Cardiac septum (tissue), 1 donor: ENCODE measurements around the gene PNKP. TPM values are rescaled to one million over a fixed set of nuclear protein-coding genes. Genes with fewer than 3 reads are reported as not detected.
"Not testable (repeated sequence)": the region's sequence is repeated elsewhere in the genome, so short reads cannot be mapped to it uniquely, and the experiment has no call there.

Experiments used
- DNase-seq: peaks from one replicate; pipeline ENCODE4 v3.0.0-alpha.2; 2020; ENCODE audit warnings: low spot score
- intact Hi-C: fragments of 100-400 bp; cut with DNase I; formaldehyde crosslinking; loops from one replicate; pipeline ENCODE4 v1.14.0; 2022
- total RNA-seq: library from RNA; stranded (reverse); fragmentation: NEBNext Ultra II Directional; extraction: Animal tissue kit (Norgen Biotek cat#: 25700); gene quantifications from one replicate; pipeline ENCODE4 v1.2.1, GENCODE V29; 2021
- donor health status: DM: no; HTN: no; CAD: no.

Gene PNKP
- total RNA-seq, 1 donor from 2014 or later: 49.5 TPM

DNA sequence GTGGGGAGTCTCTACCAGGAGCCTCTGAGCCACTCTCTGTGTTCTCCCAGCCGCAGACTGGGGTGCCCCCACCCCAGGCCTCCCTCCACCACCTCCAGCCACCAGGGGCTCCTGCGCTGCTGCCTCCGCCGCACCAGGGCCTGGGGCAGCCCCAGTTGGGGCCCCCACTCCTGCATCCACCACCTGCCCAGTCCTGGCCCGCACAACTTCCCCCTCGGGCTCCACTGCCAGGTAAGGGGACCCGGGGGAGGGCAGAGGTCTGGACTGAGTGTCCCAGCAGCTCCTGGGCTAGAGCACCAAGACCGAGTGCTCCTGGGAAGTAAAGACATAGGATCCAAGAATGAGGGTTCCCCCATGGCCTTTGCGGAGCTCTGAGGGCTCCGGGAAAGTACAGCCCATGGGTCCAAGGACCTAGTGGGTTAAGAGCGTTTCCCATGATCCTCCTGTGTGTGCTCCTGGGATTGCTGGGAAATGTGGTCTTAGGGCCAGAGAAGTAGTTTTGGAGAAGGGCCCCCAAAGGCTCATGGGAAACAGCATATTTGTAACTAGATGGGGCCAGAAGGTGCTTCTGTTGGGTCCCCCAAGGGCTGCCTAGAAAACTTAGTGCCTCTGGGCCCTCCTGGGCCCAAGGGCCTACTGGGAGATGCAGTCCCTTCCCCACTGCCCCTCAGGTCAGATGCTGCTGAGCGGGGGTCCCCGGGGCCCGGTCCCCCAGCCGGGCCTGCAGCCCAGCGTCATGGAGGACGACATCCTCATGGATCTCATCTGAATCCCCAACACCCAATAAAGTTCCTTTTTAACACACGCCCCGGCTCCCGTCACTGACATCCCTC is 31.0 kb downstream of the PNKP start:
- intact Hi-C loops: no loop called here

DNA sequence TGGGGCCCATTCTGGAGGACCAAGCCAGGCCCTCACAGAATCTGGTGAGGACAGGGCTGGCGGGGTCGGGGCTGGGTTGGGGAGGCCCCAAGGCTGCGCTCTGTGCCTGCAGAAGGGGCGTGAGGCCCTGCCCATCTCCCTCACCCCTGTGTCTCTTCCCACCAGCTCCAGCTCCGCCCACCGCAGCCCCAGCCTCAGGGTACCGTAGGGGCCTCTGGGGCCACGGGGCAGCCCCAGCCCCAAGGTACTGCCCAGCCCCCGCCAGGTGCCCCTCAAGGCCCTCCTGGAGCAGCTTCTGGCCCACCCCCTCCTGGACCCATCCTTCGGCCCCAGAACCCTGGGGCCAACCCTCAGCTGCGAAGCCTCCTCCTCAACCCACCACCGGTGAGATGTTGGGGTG is 31.8 kb downstream of the PNKP start:
- DNase-seq: no peak
- intact Hi-C loops: no loop called here

More for the DNA sequence above, 31.0 kb downstream of the PNKP start:
- DNase-seq: no peak

DNA sequence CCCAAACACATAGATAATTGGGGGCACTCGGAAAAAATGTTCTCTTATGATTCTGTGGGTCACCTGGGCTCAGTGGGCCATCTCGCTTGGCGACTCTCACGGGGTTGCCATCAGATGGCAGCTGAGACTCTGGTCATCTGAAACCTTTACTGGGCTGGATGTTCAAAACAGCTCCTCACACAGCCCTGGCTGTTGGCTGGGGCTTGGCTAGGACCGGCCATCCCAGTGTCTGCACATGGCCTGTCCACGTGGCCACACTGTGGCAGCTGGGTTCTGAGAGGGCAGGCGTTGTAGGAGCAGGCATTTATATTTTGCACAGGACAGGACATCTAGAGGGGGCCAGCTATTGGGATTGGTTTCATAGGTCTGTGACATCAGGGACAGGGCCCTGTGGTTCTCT is 33.8 kb downstream of the PNKP start:
- intact Hi-C loops: no loop called here
- no peak for DNase-seq

DNA sequence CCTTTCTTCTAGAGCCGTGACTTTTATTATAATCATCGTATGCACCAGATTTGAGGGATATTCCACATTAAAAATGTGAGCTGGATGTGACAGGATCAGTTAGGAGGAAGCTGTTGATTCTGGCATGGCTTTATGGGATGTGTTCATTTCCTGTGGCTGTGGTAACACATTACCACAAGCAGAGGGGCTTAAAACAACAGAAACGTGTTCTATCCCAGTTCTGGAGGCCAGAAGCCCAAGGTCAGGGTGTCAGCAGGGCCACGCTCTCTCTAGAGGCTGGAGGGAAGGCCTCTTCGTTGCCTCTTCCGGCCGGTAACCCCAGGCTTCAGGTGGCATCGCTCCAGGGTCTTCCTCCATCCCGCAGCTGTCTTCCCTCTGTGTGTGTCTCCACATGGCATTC is 34.8 kb downstream of the PNKP start:
- intact Hi-C loops: no loop called here

DNA sequence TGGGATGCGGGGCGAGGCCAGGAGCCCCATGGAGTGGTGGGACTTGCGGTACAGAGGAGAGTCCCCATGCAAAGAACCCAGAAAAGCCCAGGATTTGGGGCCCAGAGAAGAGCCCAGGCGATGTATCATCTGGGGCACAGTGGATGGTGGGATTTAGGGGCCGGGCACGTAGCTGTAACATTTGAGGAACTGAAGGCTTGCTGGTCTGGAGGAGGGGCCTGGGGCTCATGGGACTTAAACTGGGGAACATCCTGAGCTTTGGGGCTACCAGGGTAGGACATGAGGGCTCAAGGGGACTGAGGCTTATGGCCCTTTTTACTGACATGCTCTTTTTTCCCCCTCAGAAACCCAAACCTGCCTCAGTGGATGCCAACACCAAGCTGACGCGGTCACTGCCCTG is 35.8 kb downstream of the PNKP start:
- intact Hi-C loops: no loop called here
- no peak for DNase-seq

More for the DNA sequence above, 34.8 kb downstream of the PNKP start:
- DNase-seq: no peak

DNA sequence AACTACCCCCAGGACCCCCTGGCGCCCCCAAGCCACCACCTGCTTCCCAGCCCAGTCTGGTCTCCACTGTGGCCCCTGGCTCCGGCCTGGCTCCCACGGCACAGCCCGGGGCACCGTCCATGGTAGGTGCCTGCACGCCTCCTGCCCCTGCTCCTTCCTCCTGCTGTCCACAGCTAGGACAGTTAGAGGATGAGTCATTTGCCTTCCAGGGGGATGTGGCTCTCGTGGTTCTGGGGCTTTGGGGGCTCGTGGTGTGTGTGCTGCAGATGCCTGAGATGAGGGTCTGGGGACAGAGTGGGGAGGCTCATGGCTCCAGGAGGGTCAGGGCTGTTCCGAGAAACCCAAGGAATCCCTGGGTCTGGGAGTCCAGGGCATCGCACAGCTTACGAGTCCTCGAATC is 36.6 kb downstream of the PNKP start:
- intact Hi-C loops: no loop called here
- no peak for DNase-seq

DNA sequence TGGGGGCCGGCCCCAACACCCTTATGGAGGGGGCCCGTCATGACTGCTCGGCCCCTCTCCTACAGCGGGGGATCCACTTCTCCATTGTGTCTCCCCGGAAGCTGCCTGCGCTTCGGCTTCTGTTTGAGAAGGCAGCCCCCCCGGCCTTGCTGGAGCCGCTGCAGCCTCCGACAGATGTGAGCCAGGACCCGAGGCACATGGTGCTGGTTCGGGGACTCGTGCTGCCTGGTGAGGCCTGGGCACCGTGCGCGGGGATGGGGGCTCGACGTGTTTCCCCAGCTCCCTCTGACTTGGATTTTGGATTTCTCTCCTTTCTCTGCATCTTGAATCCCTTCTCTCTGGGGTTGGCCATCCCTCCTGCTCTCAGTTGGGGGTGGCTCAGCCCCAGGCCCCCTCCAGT is 37.7 kb downstream of the PNKP start:
- intact Hi-C loops: no loop called here

DNA sequence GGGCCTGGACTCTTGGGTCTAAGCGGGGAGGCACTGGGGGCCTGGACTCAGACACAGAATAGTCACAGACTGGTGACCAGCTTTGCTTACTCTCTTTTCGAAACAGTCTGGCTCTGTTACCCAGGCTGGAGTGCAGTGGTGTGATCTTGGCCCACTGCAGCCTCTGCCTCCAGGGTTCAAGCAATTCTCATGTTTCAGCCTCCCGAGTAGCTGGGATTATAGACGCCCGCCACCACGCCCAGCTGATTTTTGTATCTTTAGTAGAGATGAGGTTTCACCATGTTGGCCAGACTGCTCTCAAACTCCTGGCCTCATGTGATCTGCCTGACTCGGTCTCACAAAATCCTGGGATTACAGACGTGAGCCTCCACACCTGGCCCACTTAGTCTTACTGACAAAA is 38.2 kb downstream of the PNKP start:
- DNase-seq: no peak
- intact Hi-C loops: no loop called here

More for the DNA sequence above, 37.7 kb downstream of the PNKP start:
- no peak for DNase-seq

DNA sequence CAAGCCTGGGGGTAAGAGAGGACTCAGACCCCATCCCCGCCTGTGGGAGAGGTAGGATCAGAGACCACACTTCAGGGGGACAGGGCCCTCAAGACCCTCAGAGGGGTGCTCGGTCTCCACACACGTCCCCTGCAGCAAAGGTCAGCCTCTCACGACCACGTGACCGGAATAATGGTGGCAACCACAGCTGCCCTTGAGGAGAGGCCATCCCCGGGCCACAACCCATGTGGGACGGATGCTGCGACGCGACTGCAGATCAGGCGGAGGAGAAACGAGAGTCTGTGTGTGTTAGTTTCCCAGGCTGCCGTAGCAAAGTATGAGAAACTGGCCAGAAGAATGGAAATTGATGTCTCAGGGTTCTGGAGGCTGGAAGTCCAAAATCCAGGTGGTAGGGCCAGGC is 40.3 kb downstream of the PNKP start:
- intact Hi-C loops: no loop called here
- no peak for DNase-seq

DNA sequence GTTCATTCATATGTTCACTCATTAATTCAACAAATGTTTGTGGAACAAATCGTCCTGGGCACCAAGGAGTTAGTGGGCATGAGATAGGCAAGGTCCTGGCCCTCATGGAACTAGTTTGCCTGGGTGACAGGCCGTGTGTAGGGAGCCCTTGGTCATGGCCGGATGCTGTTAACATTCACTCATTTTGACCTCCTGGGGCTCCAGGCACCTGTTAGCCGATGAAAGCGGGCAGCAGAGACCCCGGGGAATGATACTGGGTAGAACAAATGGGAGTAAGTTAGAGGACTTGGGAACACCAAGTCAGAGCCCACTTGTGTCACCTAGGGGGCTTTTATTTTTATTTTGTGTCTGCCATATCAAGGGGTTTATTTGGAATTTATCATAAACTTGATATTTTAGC is 42.7 kb downstream of the PNKP start:
- DNase-seq: no peak
- intact Hi-C loops: no loop called here

DNA sequence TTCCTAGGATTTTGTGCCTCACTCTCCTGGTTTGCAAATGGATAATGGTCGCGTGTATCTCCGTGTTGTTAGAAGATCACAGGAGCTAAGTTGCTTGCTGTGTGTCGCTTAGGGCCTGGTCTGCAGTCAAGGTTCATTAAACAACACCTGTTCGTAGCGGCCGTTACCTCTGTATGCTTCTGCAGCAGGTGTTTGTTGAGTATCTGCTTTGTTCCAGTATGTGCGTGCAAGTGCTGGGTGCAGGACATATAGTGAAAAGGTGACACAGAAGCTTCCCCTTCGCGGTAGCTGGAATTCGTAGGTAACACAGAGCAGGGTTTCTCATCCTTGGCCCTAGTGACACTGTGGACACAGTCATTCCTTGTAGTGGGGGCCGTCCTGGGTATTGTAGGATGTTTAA is 43.9 kb downstream of the PNKP start:
- DNase-seq: no peak
- intact Hi-C loops: no loop called here

DNA sequence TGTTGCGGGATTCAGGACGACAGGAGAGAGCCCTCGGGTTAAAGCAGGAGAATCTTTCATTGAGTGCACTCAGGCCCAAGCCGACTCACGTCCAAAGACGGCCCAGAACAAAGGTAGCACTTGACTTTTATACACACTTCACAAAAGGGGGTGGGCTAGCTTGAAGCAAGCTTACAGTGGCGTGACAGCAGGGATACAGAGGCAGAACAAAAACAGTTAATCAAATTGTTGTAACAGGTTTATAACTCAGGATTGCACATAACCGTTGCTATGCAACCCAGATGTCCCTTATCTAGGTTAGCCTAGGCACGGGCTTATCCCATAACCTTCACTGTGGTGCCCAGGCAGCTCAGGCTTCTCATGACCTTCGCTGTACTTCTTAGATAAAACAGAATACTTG is 47.3 kb downstream of the PNKP start:
- intact Hi-C loops: no loop called here
- no peak for DNase-seq

DNA sequence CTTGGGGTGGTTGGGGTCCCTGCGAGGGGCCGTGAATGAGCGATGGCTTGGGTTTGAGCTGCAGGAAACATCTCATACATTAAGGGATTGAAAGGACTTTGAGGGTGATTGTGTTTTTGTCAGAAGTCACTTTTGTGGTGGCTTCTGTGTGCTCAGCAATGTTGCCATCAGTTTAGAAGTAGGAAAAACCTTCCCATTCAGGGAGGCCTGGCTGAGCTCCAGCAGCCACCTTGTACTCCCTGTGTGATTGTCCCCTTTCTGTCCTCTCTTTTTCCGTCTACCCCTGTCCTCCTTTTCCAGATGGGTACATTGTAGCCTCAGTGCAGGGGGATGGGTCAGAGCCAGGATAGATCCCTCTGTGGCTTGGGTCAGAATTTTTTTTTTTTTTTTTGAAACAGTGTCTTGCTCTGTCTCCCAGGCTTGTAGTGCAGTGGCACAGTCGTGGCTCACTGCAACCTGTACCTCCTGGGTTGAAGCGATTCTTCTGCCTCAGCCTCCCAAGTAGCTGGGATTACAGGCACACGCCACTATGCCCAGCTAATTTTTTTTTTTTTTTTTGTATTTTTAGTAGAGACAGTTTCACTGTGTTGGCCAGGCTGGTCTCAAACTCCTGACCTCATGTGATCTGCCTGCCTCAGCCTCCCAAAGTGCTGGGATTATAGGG is 47.8 kb downstream of the PNKP start:
- DNase-seq, intact Hi-C loops: not testable (repeated sequence)

DNA sequence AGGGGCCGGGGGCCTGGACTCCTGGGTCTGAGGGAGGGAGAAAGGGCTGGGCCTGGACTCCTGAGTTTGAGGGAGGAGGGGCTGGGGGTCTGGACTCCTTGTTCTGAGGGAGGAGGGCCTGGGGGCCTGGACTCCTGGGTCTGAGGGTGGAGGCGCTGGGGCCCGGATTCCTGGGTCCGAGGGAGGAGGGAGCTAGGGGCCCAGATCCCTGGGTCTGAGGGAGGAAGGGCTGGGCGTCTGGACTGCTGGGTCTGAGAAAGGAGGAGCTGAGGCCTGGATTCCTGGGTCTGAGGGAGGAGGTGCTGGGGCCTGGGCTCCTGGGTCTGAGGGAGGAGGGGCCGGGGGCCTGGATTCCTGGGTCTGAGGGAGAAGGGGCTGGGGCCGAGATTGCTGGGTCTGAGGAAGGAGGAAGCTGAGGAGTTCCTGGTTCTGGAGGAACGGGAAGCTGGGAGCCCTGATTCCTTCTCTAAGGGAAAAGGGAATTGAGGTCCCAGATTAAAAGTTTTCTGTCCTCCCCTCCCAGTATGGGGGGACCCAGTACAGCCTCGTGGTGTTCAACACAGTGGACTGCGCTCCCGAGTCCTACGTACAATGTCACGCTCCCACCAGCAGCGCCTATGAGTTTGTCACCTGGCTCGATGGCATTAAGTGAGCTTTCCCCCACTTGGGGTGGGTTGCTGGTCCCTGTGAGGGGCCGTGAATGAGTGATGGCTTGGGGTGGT is 48.6 kb downstream of the PNKP start:
- DNase-seq: no peak
- intact Hi-C loops: no loop called here

DNA sequence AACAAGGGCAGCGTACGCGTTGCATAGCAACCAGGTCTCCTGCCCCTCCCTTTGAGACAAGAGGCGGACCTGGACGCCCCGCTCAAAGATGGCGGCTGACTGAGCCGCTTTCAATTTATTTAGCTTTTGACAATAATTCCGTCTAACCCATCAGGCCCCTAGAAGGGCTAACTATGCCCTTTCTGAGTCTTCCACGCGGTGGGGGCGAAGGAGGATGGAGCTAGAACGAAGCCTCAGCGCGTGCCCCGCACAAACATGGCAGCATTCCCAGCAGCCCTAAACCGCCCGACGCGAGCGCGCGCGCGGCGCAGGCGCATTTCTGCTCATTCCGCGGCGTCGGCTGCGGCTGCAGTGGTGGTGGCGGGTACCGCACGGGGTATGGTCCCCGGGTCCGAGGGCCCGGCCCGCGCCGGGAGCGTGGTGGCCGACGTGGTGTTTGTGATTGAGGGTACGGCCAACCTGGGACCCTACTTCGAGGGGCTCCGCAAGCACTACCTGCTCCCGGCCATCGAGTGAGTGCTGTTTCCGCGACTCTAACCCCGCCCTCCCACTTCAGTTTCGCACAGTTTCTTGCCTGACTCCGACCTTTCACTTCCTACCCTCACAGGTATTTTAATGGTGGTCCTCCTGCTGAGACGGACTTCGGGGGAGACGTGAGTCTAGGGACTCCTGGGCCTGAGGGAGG is 49.3 kb downstream of the PNKP start, which contains the start of gene MED25:
TSS of gene MED25 (plus strand) at position 326 of the 685 bp plus-strand sequence. CDS start at position 379, 53 bp downstream.
- intact Hi-C loops: no loop called here
- DNase-seq: peak; percentile 94

DNA sequence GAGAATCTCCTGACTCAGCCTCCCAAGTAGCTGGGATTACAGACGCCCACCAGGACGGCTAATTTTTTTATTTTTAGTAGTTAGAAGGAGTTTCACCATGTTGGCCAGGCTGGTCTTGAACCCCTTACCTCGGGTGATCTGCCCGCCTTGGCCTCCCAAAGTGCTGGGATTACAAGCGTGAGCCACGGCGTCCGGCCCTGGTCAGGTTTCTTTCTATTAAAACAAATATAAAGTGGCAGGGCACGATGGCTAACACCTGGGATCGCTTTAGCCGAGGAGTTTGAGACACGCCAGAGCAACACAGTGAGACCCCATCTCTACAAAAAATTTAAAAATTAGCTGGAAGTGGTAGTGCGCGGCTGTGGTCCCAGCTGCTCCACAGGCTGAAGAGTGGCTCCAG is 50.8 kb downstream of the PNKP start:
- DNase-seq: no peak
- intact Hi-C loops: no loop called here

DNA sequence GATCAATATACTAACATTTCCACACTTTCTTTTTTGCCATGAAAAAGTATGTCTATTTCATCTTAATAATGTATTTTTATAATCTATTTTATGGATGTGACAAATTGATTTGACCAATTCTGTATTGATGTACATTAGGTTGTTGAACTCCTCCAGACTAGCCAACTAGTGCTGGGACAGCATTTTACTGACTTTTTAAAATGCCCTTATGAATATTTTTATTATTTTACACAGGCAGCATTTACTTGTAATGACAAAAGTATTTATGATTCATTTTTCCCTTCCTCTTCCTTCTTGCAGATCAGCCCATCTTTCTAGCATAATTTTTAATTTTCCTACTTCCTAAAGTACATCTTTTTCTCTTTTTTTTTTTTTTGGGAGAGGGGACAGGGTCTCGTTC is 53.4 kb downstream of the PNKP start:
- intact Hi-C loops: loop anchor here (5.0 kb wide), 2 partner anchors 47 to 53 kb away; partner anchors contain the start of genes AP2A1 and PNKP
- no peak for DNase-seq

DNA sequence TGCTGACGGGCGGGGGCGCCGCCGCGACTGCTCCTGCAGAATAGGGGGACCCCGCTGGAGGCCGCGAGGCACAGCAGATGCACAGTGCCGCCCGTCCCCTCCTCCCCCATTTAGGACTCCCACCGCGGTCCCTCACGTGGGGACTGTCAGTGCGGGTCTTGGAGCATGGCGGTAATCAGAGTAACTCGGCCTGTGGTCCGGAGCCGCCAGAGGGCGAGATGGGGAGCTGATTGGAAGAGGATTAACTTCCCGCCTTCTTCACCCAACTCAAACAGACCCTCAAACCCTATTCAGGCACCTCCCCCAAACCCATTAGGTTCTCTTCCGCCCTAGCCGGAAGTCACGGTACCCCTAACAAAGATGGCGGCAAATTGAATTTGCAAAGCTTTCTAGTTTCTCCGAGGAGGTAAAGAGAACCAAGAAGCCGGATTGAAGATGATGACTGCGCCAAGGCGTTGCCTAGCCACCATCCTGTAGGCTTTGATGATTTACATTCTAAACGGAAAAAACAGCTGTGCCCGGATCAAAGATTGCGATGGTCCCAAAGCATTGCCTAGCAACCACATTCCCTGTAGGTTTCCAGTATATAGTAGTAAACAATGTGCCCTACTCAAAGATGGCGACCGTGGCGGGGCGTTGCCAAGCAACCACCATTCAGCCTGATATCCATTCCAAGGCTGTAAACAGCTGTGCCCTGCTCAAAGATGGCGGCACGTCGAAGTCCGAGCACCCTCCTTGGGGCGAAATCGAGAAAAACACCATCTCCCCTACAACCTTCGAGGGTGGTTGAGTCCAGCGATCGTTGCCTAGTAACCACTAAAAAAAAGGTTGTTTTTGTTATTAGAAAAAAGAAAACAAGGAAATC is 54.1 kb downstream of the PNKP start, which contains the start of gene FUZ:
TSS of gene FUZ (minus strand) at position 296 of the 865 bp plus-strand sequence. CDS start at position 110, 186 bp downstream.
- intact Hi-C loops: loop anchor here (2.0 to 5.0 kb wide), 3 partner anchors 38 to 54 kb away; partner anchors contain the start of genes AP2A1, PNKP and PTOV1
- DNase-seq: peak; percentile 98
